HepG2 (cell line): Measurements from ENCODE around the gene CYSRT1. TPM values are rescaled to one million over a fixed set of nuclear protein-coding genes. Genes with fewer than 3 reads are reported as not detected.
A peak's percentile ranks its signal among the peaks of the same experiment; 100 is the strongest.

Source experiments
- ATAC-seq: fragments of 200-7000 bp; cut with Tn5 transposase; 3 replicates; pipeline ENCODE4 v1.9.1; 2020; ENCODE audit warnings: mild to moderate bottlenecking, moderate library complexity
- BruUV-seq: library from RNA; stranded (reverse); fragments of 400-500 nt; replicated peaks from 2 replicates; lab custom pipeline; 2021; lab: Mats Ljungman, UMichigan
- CTCF ChIA-PET: fragments of 300-600 bp; formaldehyde crosslinking; extraction: SDS; loops from one replicate; lab custom pipeline; 2021; ENCODE audit warnings: low total read pairs, inconsistent platforms, low intra/inter-chr PET ratio; lab: Yijun Ruan, JAX
- POLR2A ChIA-PET: fragments of 350-600 bp; sonication (Branson Sonifier 250); formaldehyde crosslinking; loops from one replicate; lab custom pipeline; 2020; ENCODE audit warnings: antibody characterized with exemption, inconsistent platforms; lab: Yijun Ruan, JAX
- DNase-seq: peaks from one replicate; pipeline ENCODE4 v3.0.0-alpha.2; 2015; ENCODE audit warnings: low spot score
- FAIRE-seq: peaks from 3 replicates; lab custom pipeline; 2011; peaks lifted over from hg19 to GRCh38; lab: Jason Lieb, UNC
- H2AFZ ChIP-seq: one replicate; pipeline ENCODE4 v1.6.1; 2011; ENCODE audit warnings: low read length, inconsistent platforms
- H3K27ac ChIP-seq: fragments of 300-600 bp; 3 replicates; pipeline ENCODE4 v1.8.0; 2011; ENCODE audit warnings: mixed run types, mild to moderate bottlenecking, mixed read lengths, low read length, inconsistent platforms; ENCODE audit not compliant: insufficient read depth; ENCODE audit errors: extremely low read length
- H3K27me3 ChIP-seq, 2 experiments: fragments of 200-600 bp in 1 of 2; 2 replicates in 1 of 2; 3 replicates in 1 of 2; pipeline versions ENCODE4 v1.6.0 to v1.8.0; 2011; ENCODE audit warnings: low read length in 2 of 2, mild to moderate bottlenecking in 2 of 2, moderate library complexity in 2 of 2, inconsistent platforms in 1 of 2; ENCODE audit not compliant: insufficient read depth in 2 of 2, control insufficient read depth in 1 of 2
- H3K36me3 ChIP-seq, 2 experiments: fragments of 200-600 bp in 1 of 2; replicated peaks in 1 of 2; 2 replicates in 1 of 2; 3 replicates in 1 of 2; pipeline versions ENCODE4 v1.5.1 to v1.8.0; 2011; ENCODE audit warnings: low read length in 2 of 2, inconsistent platforms in 1 of 2; ENCODE audit not compliant: insufficient read depth in 2 of 2, control insufficient read depth in 1 of 2
- H3K4me1 ChIP-seq: 2 replicates; pipeline ENCODE4 v1.5.1; 2012; ENCODE audit warnings: low read length, inconsistent platforms; ENCODE audit not compliant: insufficient read depth
- H3K4me2 ChIP-seq: 2 replicates; pipeline ENCODE4 v1.6.0; 2011; ENCODE audit warnings: low read depth, low read length, inconsistent platforms
- H3K4me3 ChIP-seq, 3 experiments: fragments of 200-600 bp in 1 of 3; sonication (generic), shearing (Covaris generic) in 1 of 3; replicated peaks in 1 of 3; 2 replicates each; pipeline ENCODE4 v1.5.1; 2011 to 2016; ENCODE audit warnings: low read length in 3 of 3, inconsistent platforms in 2 of 3, low read depth in 2 of 3, mild to moderate bottlenecking in 2 of 3, control low read depth in 1 of 3, mixed read lengths in 1 of 3; ENCODE audit not compliant: insufficient read depth in 1 of 3
- H3K79me2 ChIP-seq: one replicate; pipeline ENCODE4 v1.6.1; 2011; ENCODE audit warnings: low read length, inconsistent platforms; ENCODE audit not compliant: insufficient read depth
- H3K9ac ChIP-seq: 2 replicates; pipeline ENCODE4 v1.6.0; 2011; ENCODE audit warnings: mild to moderate bottlenecking, low read depth, low read length, inconsistent platforms; ENCODE audit not compliant: insufficient read depth
- H3K9me3 ChIP-seq: 2 replicates; pipeline ENCODE4 v1.5.1; 2012; ENCODE audit warnings: mild to moderate bottlenecking, low read length
- H4K20me1 ChIP-seq: 2 replicates; pipeline ENCODE4 v1.6.0; 2011; ENCODE audit warnings: inconsistent platforms, mild to moderate bottlenecking, low read length, moderate library complexity; ENCODE audit not compliant: insufficient read depth
- IRX3 ChIP-seq: sonication (generic); formaldehyde crosslinking; IDR thresholded peaks from 2 replicates; pipeline ENCODE4 v1.8.1; 2023; ENCODE audit warnings: mild to moderate bottlenecking, low read depth, missing genetic modification reagents, borderline replicate concordance
- KDM5A ChIP-seq: fragments of 200-600 bp; sonication (generic); IDR thresholded peaks from 2 replicates; pipeline ENCODE4 v1.7.0; 2018; ENCODE audit warnings: antibody characterized with exemption, mild to moderate bottlenecking, low read length, borderline replicate concordance
- MEF2D ChIP-seq: sonication (generic); formaldehyde crosslinking; IDR thresholded peaks from 2 replicates; pipeline ENCODE4 v1.5.1; 2020; ENCODE audit warnings: mild to moderate bottlenecking, missing genetic modification reagents
- NFE2L1 ChIP-seq: sonication (generic); formaldehyde crosslinking; IDR thresholded peaks from 2 replicates; pipeline ENCODE4 v1.4.0; 2020; ENCODE audit warnings: missing genetic modification reagents, mild to moderate bottlenecking, borderline replicate concordance
- NR2C2 ChIP-seq: sonication (generic); formaldehyde crosslinking; IDR thresholded peaks from 2 replicates; pipeline ENCODE4 v1.4.0; 2020; ENCODE audit warnings: missing genetic modification reagents, mild to moderate bottlenecking, moderate library complexity, borderline replicate concordance
- PHF5A ChIP-seq: IDR thresholded peaks from one replicate; pipeline ENCODE4 v1.6.1; 2018; ENCODE audit warnings: low read depth, missing genetic modification reagents; ENCODE audit not compliant: unreplicated experiment
- SNAPC2 ChIP-seq: sonication (generic); formaldehyde crosslinking; IDR thresholded peaks from 2 replicates; pipeline ENCODE4 v1.8.1; 2022; ENCODE audit warnings: mild to moderate bottlenecking, missing genetic modification reagents
- SUZ12 ChIP-seq: fragments of 150-350 bp; IDR thresholded peaks from 2 replicates; pipeline ENCODE4 v1.6.1; 2014; ENCODE audit warnings: low read depth, low read length
- SYNCRIP ChIP-seq: fragments of 200-400 bp; formaldehyde crosslinking; IDR thresholded peaks from 2 replicates; pipeline ENCODE4 v1.6.1; 2018; ENCODE audit warnings: mild to moderate bottlenecking, low read depth, low read length; ENCODE audit not compliant: insufficient read depth
- ZBTB10 ChIP-seq: sonication (generic); formaldehyde crosslinking; IDR thresholded peaks from 2 replicates; pipeline ENCODE4 v1.4.0; 2020; ENCODE audit warnings: missing genetic modification reagents, borderline replicate concordance
- ZMYM2 ChIP-seq: sonication (generic); formaldehyde crosslinking; IDR thresholded peaks from 2 replicates; pipeline ENCODE4 v1.8.0; 2022; ENCODE audit warnings: mild to moderate bottlenecking, missing genetic modification reagents
- ZNF235 ChIP-seq: sonication (generic); formaldehyde crosslinking; IDR thresholded peaks from 2 replicates; pipeline ENCODE4 v1.8.1; 2023; ENCODE audit warnings: mild to moderate bottlenecking, missing genetic modification reagents, borderline replicate concordance
- ZNF639 ChIP-seq: conservative IDR thresholded peaks from 2 replicates; pipeline ENCODE4 v1.6.1; 2018; ENCODE audit warnings: missing genetic modification reagents
- ZNF660 ChIP-seq: sonication (generic); formaldehyde crosslinking; IDR thresholded peaks from 2 replicates; pipeline ENCODE4 v1.5.1; 2020; ENCODE audit warnings: mild to moderate bottlenecking, low read depth, missing genetic modification reagents, borderline replicate concordance
- ZNF780A ChIP-seq: sonication (generic); formaldehyde crosslinking; IDR thresholded peaks from 2 replicates; pipeline ENCODE4 v1.8.0; 2022; ENCODE audit warnings: mild to moderate bottlenecking, missing genetic modification reagents, moderate library complexity
- WGBS: methylation state at CpG from one replicate; pipeline ENCODE4 v1.1.6; 2017; ENCODE audit warnings: low lambda C conversion rate; 5-methylcytosine and 5-hydroxymethylcytosine counted together
- in situ Hi-C: cut with HindIII; loops from 2 replicates; pipeline ENCODE4 v1.10.0; 2017; ENCODE audit warnings: low pct_unique_long_range_greater_than_20kb; ENCODE audit not compliant: extremely low pct_ligation_motif_present
- intact Hi-C: fragments of 100-400 bp; cut with micrococcal nuclease; formaldehyde crosslinking; loops from one replicate; pipeline ENCODE4 v1.10.0; 2022; ENCODE audit not compliant: unreplicated experiment
- polyA plus RNA-seq, 8 experiments: library from polyadenylated mRNA; depleted of rRNA in 3 of 8; stranded (reverse) in 7 of 8; unstranded in 1 of 8; fragments of >200 nt; fragmentation: Illumina TruSeq in 4 of 8; extraction: Trizol in 4 of 8; gene quantifications; 2 replicates each; pipeline versions ENCODE4 v1.2.1 to v1.2.3, GENCODE V29; 2011 to 2016; ENCODE audit warnings: low read depth in 4 of 8, missing spikeins in 1 of 8, mixed read lengths in 1 of 8; ENCODE audit not compliant: insufficient read depth in 1 of 8
- total RNA-seq, 5 experiments: library from RNA; depleted of rRNA; stranded (reverse); fragments of >200 nt; fragmentation: Illumina TruSeq; extraction: Trizol; gene quantifications; 2 replicates each; pipeline ENCODE4 v1.2.3, GENCODE V29; 2016; ENCODE audit warnings: low read depth in 1 of 5

The CYSRT1 gene
- total and polyA plus RNA-seq, 2 of the 13 experiments (the other 11 are each of a cell fraction or from before 2014, with no cell fraction given): 1.5 to 2.1 TPM

GRCh38 chr9:137254624-137255447, 29.9 kb downstream of the CYSRT1 start, which contains the start of gene NELFB (continued):
- TF ChIP-seq ZBTB10 (CRISPR knock-in tag) (0 out of 2 replicates have a peak, but pooled peaks have one; percentile 4), IRX3 (CRISPR knock-in tag) (peak; percentile 86; the same call in 1 of the 2 replicates), ZNF235 (CRISPR knock-in tag) (peak; percentile 71), NFE2L1 (no peak), SUZ12 (no peak), NR2C2 (CRISPR knock-in tag) (peak; percentile 51; the same call in 1 of the 2 replicates)

DNA sequence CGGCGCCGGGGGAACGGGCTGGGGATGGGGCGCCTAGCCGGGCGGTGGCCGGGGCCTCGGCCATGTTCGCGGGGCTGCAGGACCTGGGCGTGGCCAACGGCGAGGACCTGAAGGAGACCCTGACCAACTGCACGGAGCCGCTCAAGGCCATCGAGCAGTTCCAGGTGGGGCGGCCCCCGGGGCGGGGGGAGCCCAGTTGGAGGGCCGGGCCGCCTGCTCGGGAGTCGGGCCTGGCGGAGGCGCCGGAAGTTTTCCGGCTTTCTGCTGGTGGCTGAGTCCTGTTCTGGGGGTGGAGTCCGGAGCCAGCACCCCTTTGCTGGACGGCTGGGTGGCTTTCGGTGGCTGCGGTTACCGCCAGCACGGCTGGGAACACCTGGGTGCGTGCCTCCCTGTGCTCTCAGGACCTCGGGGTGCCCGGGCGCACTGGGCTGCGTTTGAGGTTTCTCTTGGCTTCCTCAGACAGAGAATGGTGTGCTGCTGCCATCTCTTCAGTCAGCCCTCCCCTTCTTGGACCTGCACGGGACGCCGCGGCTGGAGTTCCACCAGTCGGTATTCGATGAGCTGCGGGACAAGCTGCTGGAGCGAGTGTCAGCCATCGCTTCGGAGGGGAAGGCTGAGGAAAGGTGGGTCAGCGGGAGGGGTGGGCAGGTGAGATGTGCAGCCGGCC, 30.6 kb downstream of the CYSRT1 start:
- ChIA-PET POLR2A (interaction anchor here (1.1 to 14.2 kb wide), 8 partner anchors 13 to 167 kb away, joined by 3 to 317 read pairs (median 9); partner anchors contain the start of genes ANAPC2, EXD3, NOXA1 and SSNA1), CTCF (no interaction called here)
- 4% methylated on average over 5 of the region's 51 CpGs for WGBS
- no peak overlapping the region for H2AFZ ChIP-seq
- H3K79me2 ChIP-seq: peaks cover 18% of the 10 kb centered on the region
- peaks cover 11 to 17% of the 10 kb centered on the region in 2 experiments; a peak in 4 of 5 replicates for H3K36me3 ChIP-seq
- peak overlapping the region; percentile 91 for H3K4me2 ChIP-seq
- peak overlapping the region; percentile 91 to 98 (median 91) for H3K4me3 ChIP-seq
- peaks cover 50% of the 10 kb centered on the region for H3K4me1 ChIP-seq
- peak overlapping the region; percentile 62 for H3K27ac ChIP-seq
- in situ Hi-C loops (no loop called here), intact Hi-C loops (no loop called here)
- TSS peak; percentile 61 for BruUV-seq
- no peak for FAIRE-seq
- no peaks in the 10 kb centered on the region for H3K9me3 ChIP-seq
- DNase-seq: peak; percentile 46
- H3K9ac ChIP-seq: peak overlapping the region; percentile 81
- H4K20me1 ChIP-seq: no peaks in the 10 kb centered on the region
- H3K27me3 ChIP-seq: no peaks in the 10 kb centered on the region; a peak in 1 of 5 replicates
- peak; percentile 19 for ATAC-seq
- TF ChIP-seq ZNF639 (CRISPR knock-in tag) (0 out of 2 replicates have a peak, but pooled peaks have one; percentile 22), PHF5A (CRISPR knock-in tag) (no peak), ZNF660 (CRISPR knock-in tag) (no peak), SYNCRIP (no peak), SNAPC2 (CRISPR knock-in tag) (no peak), ZNF780A (no peak), ZMYM2 (CRISPR knock-in tag) (no peak), KDM5A (peak; percentile 95), MEF2D (CRISPR knock-in tag) (0 out of 2 replicates have a peak, but pooled peaks have one; percentile 21)
